ENCODE measurements around the gene HSPA12B. TPM values are rescaled to one million over a fixed set of nuclear protein-coding genes. Genes with fewer than 3 reads are reported as not detected.

HSPA12B gene
- total and polyA plus RNA-seq, 2 donors = 1.5 to 2.3 TPM

GRCh38 chr20:3749689-3750531 is 17.4 kb downstream of the HSPA12B start:
- H3K9me3 ChIP-seq (ENCODE audit: control insufficient read depth in 2 of 2, insufficient read depth in 1 of 2, low read length in 1 of 2) = peaks cover 0 to 2% of the 10 kb centered on the region in 2 donors
- no peak overlapping the region for H3K27ac ChIP-seq (ENCODE audit: low read depth in 1 of 2, low read length in 1 of 2)
- no peaks in the 10 kb centered on the region for H3K36me3 ChIP-seq (ENCODE audit: control insufficient read depth in 2 of 2, insufficient read depth in 2 of 2, low read length in 1 of 2)
- peaks cover 9 to 69% of the 10 kb centered on the region in 2 donors for H3K27me3 ChIP-seq (ENCODE audit: control insufficient read depth in 2 of 2, insufficient read depth in 1 of 2, low read length in 1 of 2)
- H3K4me3 ChIP-seq (ENCODE audit: low read length in 2 of 2) = no peak overlapping the region
- DNase-seq (ENCODE audit: low read depth in 6 of 9, low spot score in 9 of 9) = peak in 2 of 9 donors; percentile 32 to 37
- peaks cover under 1 to 3% of the 10 kb centered on the region in 2 donors for H3K4me1 ChIP-seq (ENCODE audit: control insufficient read depth in 2 of 2, insufficient read depth in 2 of 2, low read length in 2 of 2)
- 69% methylated on average over 72 of the region's 72 CpGs for WGBS

- Histone ChIP-seq H3K36me3 (ENCODE audit: control insufficient read depth in 2 of 2, insufficient read depth in 2 of 2, low read length in 1 of 2) (no peaks in the 10 kb centered on the region), H3K4me3 (ENCODE audit: low read length in 2 of 2) (peak overlapping the region in 1 of 2 donors; percentile 41), H3K4me1 (ENCODE audit: control insufficient read depth in 2 of 2, insufficient read depth in 2 of 2, low read length in 2 of 2) (peaks cover 0 to 3% of the 10 kb centered on the region in 2 donors), H3K9me3 (ENCODE audit: control insufficient read depth in 2 of 2, insufficient read depth in 1 of 2, low read length in 1 of 2) (no peaks in the 10 kb centered on the region), H3K27ac (ENCODE audit: low read depth in 1 of 2, low read length in 1 of 2) (no peak overlapping the region), H3K27me3 (ENCODE audit: control insufficient read depth in 2 of 2, insufficient read depth in 1 of 2, low read length in 1 of 2) (peaks cover 9 to 57% of the 10 kb centered on the region in 2 donors)
- no peak for DNase-seq (ENCODE audit: low read depth in 6 of 9, low spot score in 9 of 9)
- 85% methylated on average over 31 of the region's 31 CpGs for WGBS
Measured at GRCh38 chr20:3751305-3751674, 18.8 kb downstream of the HSPA12B start.

GRCh38 chr20:3751675-3752385 is 19.3 kb downstream of the HSPA12B start:
- Histone ChIP-seq H3K9me3 (ENCODE audit: control insufficient read depth in 2 of 2, insufficient read depth in 1 of 2, low read length in 1 of 2) (no peaks in the 10 kb centered on the region), H3K4me3 (ENCODE audit: low read length in 2 of 2) (peak overlapping the region in 1 of 2 donors; percentile 41), H3K27me3 (ENCODE audit: control insufficient read depth in 2 of 2, insufficient read depth in 1 of 2, low read length in 1 of 2) (peaks cover 9 to 54% of the 10 kb centered on the region in 2 donors), H3K36me3 (ENCODE audit: control insufficient read depth in 2 of 2, insufficient read depth in 2 of 2, low read length in 1 of 2) (no peaks in the 10 kb centered on the region), H3K27ac (ENCODE audit: low read depth in 1 of 2, low read length in 1 of 2) (no peak overlapping the region), H3K4me1 (ENCODE audit: control insufficient read depth in 2 of 2, insufficient read depth in 2 of 2, low read length in 2 of 2) (peaks cover 0 to 3% of the 10 kb centered on the region in 2 donors)
- DNase-seq (ENCODE audit: low read depth in 6 of 9, low spot score in 9 of 9) = peak in 3 of 9 donors; percentile 17 to 39 (median 25)
- WGBS = 50% methylated on average over 95 of the region's 95 CpGs

- WGBS = 61% methylated on average over 13 of the region's 13 CpGs
- Histone ChIP-seq H3K4me1 (ENCODE audit: control insufficient read depth in 2 of 2, insufficient read depth in 2 of 2, low read length in 2 of 2) (peaks cover 0 to 3% of the 10 kb centered on the region in 2 donors), H3K4me3 (ENCODE audit: low read length in 2 of 2) (peak overlapping the region in 1 of 2 donors; percentile 41), H3K27me3 (ENCODE audit: control insufficient read depth in 2 of 2, insufficient read depth in 1 of 2, low read length in 1 of 2) (peaks cover 9 to 53% of the 10 kb centered on the region in 2 donors), H3K36me3 (ENCODE audit: control insufficient read depth in 2 of 2, insufficient read depth in 2 of 2, low read length in 1 of 2) (no peaks in the 10 kb centered on the region), H3K9me3 (ENCODE audit: control insufficient read depth in 2 of 2, insufficient read depth in 1 of 2, low read length in 1 of 2) (no peaks in the 10 kb centered on the region), H3K27ac (ENCODE audit: low read depth in 1 of 2, low read length in 1 of 2) (no peak overlapping the region)
- no peak for DNase-seq (ENCODE audit: low read depth in 6 of 9, low spot score in 9 of 9)
Measured at GRCh38 chr20:3752386-3752759, 19.9 kb downstream of the HSPA12B start.

GRCh38 chr20:3753098-3753497 is 20.6 kb downstream of the HSPA12B start:
- Histone ChIP-seq H3K36me3 (ENCODE audit: control insufficient read depth in 2 of 2, insufficient read depth in 2 of 2, low read length in 1 of 2) (no peaks in the 10 kb centered on the region), H3K27me3 (ENCODE audit: control insufficient read depth in 2 of 2, insufficient read depth in 1 of 2, low read length in 1 of 2) (peaks cover 9 to 48% of the 10 kb centered on the region in 2 donors)

GRCh38 chr20:3753501-3754275 is 21.2 kb downstream of the HSPA12B start:
- no peak overlapping the region for H3K4me3 ChIP-seq (ENCODE audit: low read length in 2 of 2)
- H3K4me1 ChIP-seq (ENCODE audit: control insufficient read depth in 2 of 2, insufficient read depth in 2 of 2, low read length in 2 of 2) = peaks cover 0 to 3% of the 10 kb centered on the region in 2 donors
- H3K9me3 ChIP-seq (ENCODE audit: control insufficient read depth in 2 of 2, insufficient read depth in 1 of 2, low read length in 1 of 2) = no peaks in the 10 kb centered on the region
- no peak overlapping the region for H3K27ac ChIP-seq (ENCODE audit: low read depth in 1 of 2, low read length in 1 of 2)
- DNase-seq (ENCODE audit: low read depth in 6 of 9, low spot score in 9 of 9) = no peak
- 96% methylated on average over 26 of the region's 26 CpGs for WGBS
- H3K36me3 ChIP-seq (ENCODE audit: control insufficient read depth in 2 of 2, insufficient read depth in 2 of 2, low read length in 1 of 2) = no peaks in the 10 kb centered on the region
- peaks cover 7 to 42% of the 10 kb centered on the region in 2 donors for H3K27me3 ChIP-seq (ENCODE audit: control insufficient read depth in 2 of 2, insufficient read depth in 1 of 2, low read length in 1 of 2)

More at GRCh38 chr20:3753098-3753497, 20.6 kb downstream of the HSPA12B start:
- Histone ChIP-seq H3K4me3 (ENCODE audit: low read length in 2 of 2) (no peak overlapping the region), H3K9me3 (ENCODE audit: control insufficient read depth in 2 of 2, insufficient read depth in 1 of 2, low read length in 1 of 2) (no peaks in the 10 kb centered on the region), H3K27ac (ENCODE audit: low read depth in 1 of 2, low read length in 1 of 2) (no peak overlapping the region), H3K4me1 (ENCODE audit: control insufficient read depth in 2 of 2, insufficient read depth in 2 of 2, low read length in 2 of 2) (peaks cover 0 to 3% of the 10 kb centered on the region in 2 donors)
- 72% methylated on average over 4 of the region's 4 CpGs for WGBS
- peak in 8 of 9 donors; percentile 18 to 75 (median 47) for DNase-seq (ENCODE audit: low read depth in 6 of 9, low spot score in 9 of 9)

GRCh38 chr20:3754276-3754630 is 21.8 kb downstream of the HSPA12B start:
- no peak overlapping the region for H3K27ac ChIP-seq (ENCODE audit: low read depth in 1 of 2, low read length in 1 of 2)

GRCh38 chr20:3755269-3755668 is 22.8 kb downstream of the HSPA12B start:
- Histone ChIP-seq H3K36me3 (ENCODE audit: control insufficient read depth in 2 of 2, insufficient read depth in 2 of 2, low read length in 1 of 2) (no peaks in the 10 kb centered on the region), H3K9me3 (ENCODE audit: control insufficient read depth in 2 of 2, insufficient read depth in 1 of 2, low read length in 1 of 2) (no peaks in the 10 kb centered on the region), H3K27me3 (ENCODE audit: control insufficient read depth in 2 of 2, insufficient read depth in 1 of 2, low read length in 1 of 2) (peaks cover 7 to 27% of the 10 kb centered on the region in 2 donors), H3K4me3 (ENCODE audit: low read length in 2 of 2) (no peak overlapping the region), H3K4me1 (ENCODE audit: control insufficient read depth in 2 of 2, insufficient read depth in 2 of 2, low read length in 2 of 2) (peaks cover 0 to 3% of the 10 kb centered on the region in 2 donors), H3K27ac (ENCODE audit: low read depth in 1 of 2, low read length in 1 of 2) (no peak overlapping the region)
- DNase-seq (ENCODE audit: low read depth in 6 of 9, low spot score in 9 of 9) = no peak
- WGBS = 96% methylated on average over 7 of the region's 7 CpGs

More at GRCh38 chr20:3754276-3754630, 21.8 kb downstream of the HSPA12B start:
- no peak for DNase-seq (ENCODE audit: low read depth in 6 of 9, low spot score in 9 of 9)
- no peaks in the 10 kb centered on the region for H3K36me3 ChIP-seq (ENCODE audit: control insufficient read depth in 2 of 2, insufficient read depth in 2 of 2, low read length in 1 of 2)
- H3K9me3 ChIP-seq (ENCODE audit: control insufficient read depth in 2 of 2, insufficient read depth in 1 of 2, low read length in 1 of 2) = no peaks in the 10 kb centered on the region
- H3K27me3 ChIP-seq (ENCODE audit: control insufficient read depth in 2 of 2, insufficient read depth in 1 of 2, low read length in 1 of 2) = peaks cover 7 to 36% of the 10 kb centered on the region in 2 donors
- H3K4me1 ChIP-seq (ENCODE audit: control insufficient read depth in 2 of 2, insufficient read depth in 2 of 2, low read length in 2 of 2) = peaks cover 0 to 3% of the 10 kb centered on the region in 2 donors
- WGBS = 99% methylated on average over 16 of the region's 16 CpGs
- no peak overlapping the region for H3K4me3 ChIP-seq (ENCODE audit: low read length in 2 of 2)

Measured in thymus (tissue), 11 donors.